GM19452 (cell line): ENCODE measurements around the gene FAM120AOS.

Source experiments
- ATAC-seq: cut with Tn5 transposase; IDR thresholded peaks from one replicate; pipeline ENCODE4 v1.9.1; 2021; ENCODE audit not compliant: unreplicated experiment

The FAM120AOS gene

GRCh38 chr9:93467462-93467861 lies 14.1 kb upstream of the FAM120AOS start:
- no peak for ATAC-seq

GRCh38 chr9:93467062-93467416 lies 13.7 kb upstream of the FAM120AOS start:
- no peak for ATAC-seq

GRCh38 chr9:93466416-93467061 lies 13.2 kb upstream of the FAM120AOS start:
- no peak for ATAC-seq

- no peak for ATAC-seq
Observed at GRCh38 chr9:93465855-93466254, 12.5 kb upstream of the FAM120AOS start.

- no peak for ATAC-seq
Observed at GRCh38 chr9:93464876-93465275, 11.5 kb upstream of the FAM120AOS start.

GRCh38 chr9:93464395-93464794 lies 11.0 kb upstream of the FAM120AOS start:
- no peak for ATAC-seq

- no peak for ATAC-seq
Observed at GRCh38 chr9:93463638-93464248, 10.4 kb upstream of the FAM120AOS start.

- ATAC-seq: no peak
Observed at GRCh38 chr9:93461821-93462220, 8.4 kb upstream of the FAM120AOS start.

- ATAC-seq: no peak
Observed at GRCh38 chr9:93461414-93461743, 8.0 kb upstream of the FAM120AOS start.

GRCh38 chr9:93460689-93461413 lies 7.5 kb upstream of the FAM120AOS start:
- ATAC-seq: no peak

GRCh38 chr9:93459432-93459847 lies 6.1 kb upstream of the FAM120AOS start:
- ATAC-seq: no peak

GRCh38 chr9:93458712-93459111 lies 5.3 kb upstream of the FAM120AOS start:
- no peak for ATAC-seq

- no peak for ATAC-seq
Observed at GRCh38 chr9:93457006-93457405, 3.6 kb upstream of the FAM120AOS start.

GRCh38 chr9:93456504-93456903 lies 3.1 kb upstream of the FAM120AOS start:
- ATAC-seq: no peak

- no peak for ATAC-seq
Observed at GRCh38 chr9:93456022-93456421, 2.6 kb upstream of the FAM120AOS start.

- no peak for ATAC-seq
Observed at GRCh38 chr9:93452710-93453046, 703 bp downstream of the FAM120AOS start.

- ATAC-seq: peak; percentile 13
Observed at GRCh38 chr9:93451849-93452709, 1.3 kb downstream of the FAM120AOS start.

GRCh38 chr9:93450945-93451815 lies 2.2 kb downstream of the FAM120AOS start, which contains the start of gene FAM120A:
TSS of gene FAM120A (plus strand) at chr9:93451685. CDS start at chr9:93451916, 231 bp downstream.
- ATAC-seq: peak; percentile 57

- ATAC-seq: no peak
Observed at GRCh38 chr9:93447655-93448054, 5.7 kb downstream of the FAM120AOS start.

- no peak for ATAC-seq
Observed at GRCh38 chr9:93446073-93446472, 7.3 kb downstream of the FAM120AOS start.
